GM23338 (cell line): ENCODE measurements around the gene UNC79. TPM values are rescaled to one million over a fixed set of nuclear protein-coding genes. Genes with fewer than 3 reads are reported as not detected.

Experiments used
- ATAC-seq: fragments of 200-7000 bp; cut with Tn5 transposase; 3 replicates; pipeline ENCODE4 v1.9.1; 2020
- DNase-seq: peaks from one replicate; pipeline ENCODE4 v3.0.0-alpha.2; 2015; ENCODE audit warnings: low spot score
- H2AFZ ChIP-seq: fragments of 200-600 bp; sonication (generic); 2 replicates; pipeline ENCODE4 v1.8.0; 2016; ENCODE audit warnings: antibody characterized with exemption, mild to moderate bottlenecking, moderate library complexity
- H3F3A ChIP-seq: fragments of 200-600 bp; sonication (generic); replicated peaks from 2 replicates; pipeline ENCODE4 v1.8.0; 2017; ENCODE audit warnings: antibody characterized with exemption, mixed run types, low read depth
- H3K27ac ChIP-seq: fragments of 200-600 bp; sonication (generic); 2 replicates; pipeline ENCODE4 v1.6.1; 2016; ENCODE audit warnings: low read depth
- H3K27me3 ChIP-seq: fragments of 200-600 bp; sonication (generic); 2 replicates; pipeline ENCODE4 v1.8.0; 2016; ENCODE audit warnings: mild to moderate bottlenecking, mixed run types, moderate library complexity; ENCODE audit not compliant: insufficient read depth
- H3K36me3 ChIP-seq: fragments of 200-600 bp; sonication (generic); 2 replicates; pipeline ENCODE4 v1.8.0; 2016; ENCODE audit warnings: mild to moderate bottlenecking; ENCODE audit not compliant: insufficient read depth
- H3K4me1 ChIP-seq: fragments of 200-600 bp; sonication (generic); 2 replicates; pipeline ENCODE4 v1.8.0; 2016; ENCODE audit warnings: mild to moderate bottlenecking, moderate library complexity; ENCODE audit not compliant: insufficient read depth
- H3K4me2 ChIP-seq: fragments of 200-600 bp; sonication (generic); 2 replicates; pipeline ENCODE4 v1.7.1; 2017; ENCODE audit warnings: mixed run types
- H3K4me3 ChIP-seq: fragments of 200-600 bp; sonication (generic); 2 replicates; pipeline ENCODE4 v1.6.1; 2016; ENCODE audit warnings: mixed run types
- H3K79me2 ChIP-seq: fragments of 200-600 bp; sonication (generic); replicated peaks from 2 replicates; pipeline ENCODE4 v1.8.0; 2017; ENCODE audit warnings: mild to moderate bottlenecking; ENCODE audit not compliant: insufficient read depth
- H3K9me2 ChIP-seq: fragments of 200-600 bp; sonication (generic); 2 replicates; pipeline ENCODE4 v1.8.0; 2017; ENCODE audit not compliant: insufficient read depth
- H4K20me1 ChIP-seq: fragments of 200-600 bp; sonication (generic); replicated peaks from 2 replicates; pipeline ENCODE4 v1.8.0; 2017; ENCODE audit warnings: mild to moderate bottlenecking; ENCODE audit not compliant: insufficient read depth
- H3K27ac Mint-ChIP-seq: 2 replicates; pipeline ENCODE4 v1.8.0; 2020; ENCODE audit warnings: inconsistent platforms, mild to moderate bottlenecking, moderate library complexity, mixed read lengths
- H3K27me3 Mint-ChIP-seq: 3 replicates; pipeline ENCODE4 v1.8.0; 2022; ENCODE audit warnings: low read depth, mild to moderate bottlenecking, moderate library complexity, mixed read lengths, inconsistent platforms; ENCODE audit not compliant: insufficient read depth, poor library complexity
- H3K36me3 Mint-ChIP-seq: 3 replicates; pipeline ENCODE4 v1.8.0; 2021; ENCODE audit warnings: low read depth, mild to moderate bottlenecking, inconsistent platforms, moderate library complexity, mixed read lengths
- H3K4me1 Mint-ChIP-seq: 3 replicates; pipeline ENCODE4 v1.8.0; 2020; ENCODE audit warnings: mild to moderate bottlenecking, inconsistent platforms, mixed read lengths
- H3K4me3 Mint-ChIP-seq: 3 replicates; pipeline ENCODE4 v1.8.0; 2021; ENCODE audit warnings: moderate library complexity, mild to moderate bottlenecking, inconsistent platforms, mixed read lengths
- H3K9me3 Mint-ChIP-seq: 3 replicates; pipeline ENCODE4 v1.8.0; 2020; ENCODE audit warnings: moderate library complexity, mild to moderate bottlenecking, inconsistent platforms, mixed read lengths
- CREB1 ChIP-seq: fragments of 250-450 bp; sonication (Bioruptor Pico); IDR thresholded peaks from 2 replicates; pipeline ENCODE4 v1.5.0; 2020; ENCODE audit warnings: low read depth, mild to moderate bottlenecking, moderate library complexity
- CTCF ChIP-seq, 2 experiments: fragments of 200-600 bp in 1 of 2; sonication (generic) in 1 of 2; conservative IDR thresholded peaks; 2 replicates each; pipeline versions ENCODE4 v1.5.1 to v1.6.1; 2016 to 2017; ENCODE audit warnings: antibody characterized with exemption in 2 of 2, low read depth in 2 of 2, mild to moderate bottlenecking in 2 of 2, moderate library complexity in 1 of 2
- ETS1 ChIP-seq: IDR thresholded peaks from 2 replicates; pipeline ENCODE4 v1.6.1; 2016; ENCODE audit warnings: antibody characterized with exemption
- EZH2 ChIP-seq: fragments of 200-600 bp; sonication (generic); IDR thresholded peaks from one replicate; pipeline ENCODE4 v1.8.0; 2017; ENCODE audit warnings: antibody characterized with exemption, mild to moderate bottlenecking, low read depth; ENCODE audit not compliant: unreplicated experiment
- EZH2phosphoT487 ChIP-seq: fragments of 200-600 bp; sonication (generic); IDR thresholded peaks from one replicate; pipeline ENCODE4 v1.8.1; 2018; ENCODE audit warnings: antibody characterized with exemption; ENCODE audit not compliant: unreplicated experiment
- JUNB ChIP-seq: IDR thresholded peaks from one replicate; pipeline ENCODE4 v1.6.1; 2016; ENCODE audit warnings: antibody characterized with exemption; ENCODE audit not compliant: unreplicated experiment
- NANOG ChIP-seq: IDR thresholded peaks from 2 replicates; pipeline ENCODE4 v1.6.1; 2016; ENCODE audit warnings: antibody characterized with exemption, borderline replicate concordance
- POLR2AphosphoS5 ChIP-seq: IDR thresholded peaks from 2 replicates; pipeline ENCODE4 v1.6.1; 2016; ENCODE audit warnings: antibody characterized with exemption, low read depth
- STAT1 ChIP-seq: IDR thresholded peaks from one replicate; pipeline ENCODE4 v1.6.1; 2016; ENCODE audit warnings: antibody characterized with exemption; ENCODE audit not compliant: unreplicated experiment
- ZNF114 ChIP-seq: fragments of 250-450 bp; sonication (Bioruptor Pico); IDR thresholded peaks from 2 replicates; pipeline ENCODE4 v1.5.0; 2020; ENCODE audit warnings: mild to moderate bottlenecking, moderate library complexity
- ZNF331 ChIP-seq: fragments of 250-450 bp; sonication (Bioruptor Pico); IDR thresholded peaks from 2 replicates; pipeline ENCODE4 v1.5.0; 2020; ENCODE audit warnings: low read depth, mild to moderate bottlenecking, moderate library complexity
- ZNF462 ChIP-seq: fragments of 250-450 bp; sonication (Bioruptor Pico); IDR thresholded peaks from 2 replicates; pipeline ENCODE4 v1.5.0; 2020; ENCODE audit warnings: mild to moderate bottlenecking, moderate library complexity
- polyA plus RNA-seq: library from polyadenylated mRNA; unstranded; fragments of >200 nt; fragmentation: Nextera tagmentation; extraction: Ambion mirVana; gene quantifications from 2 replicates; pipeline ENCODE4 v1.2.1, GENCODE V29; 2016
- total RNA-seq: library from RNA; depleted of rRNA; stranded (reverse); fragments of >200 nt; shearing (Covaris generic); gene quantifications from 2 replicates; pipeline ENCODE4 v1.2.3, GENCODE V29; 2014
- TF ChIP-seq, protein P1 (sequence below): IDR thresholded peaks from one replicate; pipeline ENCODE4 v1.6.1; 2018; ENCODE audit warnings: antibody characterized with exemption; ENCODE audit not compliant: unreplicated experiment

Gene UNC79
- total and polyA plus RNA-seq, 2 experiments from 2014 or later: 1.8 to 3.6 TPM

GRCh38 chr14:93396456-93396855, 34.3 kb upstream of the UNC79 start:
- ATAC-seq: no peak
- no peaks in the 10 kb centered on the region for H4K20me1 ChIP-seq

More at GRCh38 chr14:93396456-93396855, 34.3 kb upstream of the UNC79 start:
- Mint-ChIP-seq H3K27me3 (no peaks in the 10 kb centered on the region), H3K36me3 (peaks cover 6% of the 10 kb centered on the region; the same call in 1 of the 3 replicates), H3K4me3 (no peak overlapping the region), H3K4me1 (peaks cover 4% of the 10 kb centered on the region; the same call in 1 of the 3 replicates), H3K27ac (no peak overlapping the region), H3K9me3 (no peaks in the 10 kb centered on the region; the same call in 1 of the 3 replicates)
- Histone ChIP-seq H3K4me2 (no peak overlapping the region), H2AFZ (no peak overlapping the region), H3F3A (no peaks in the 10 kb centered on the region), H3K4me3 (no peak overlapping the region), H3K27ac (no peak overlapping the region), H3K27me3 (no peaks in the 10 kb centered on the region), H3K4me1 (no peaks in the 10 kb centered on the region), H3K79me2 (no peaks in the 10 kb centered on the region), H3K36me3 (no peaks in the 10 kb centered on the region), H3K9me2 (0 out of 2 replicates have a peak, but pooled peaks cover under 1% of the 10 kb centered on the region)
- DNase-seq: no peak
- TF ChIP-seq CREB1 (CRISPR knock-in tag) (no peak), CTCF (conservative IDR thresholded peaks at IDR 0.05; ENCODE audit: low read depth in 2 of 2) (no peak), JUNB (no peak), NANOG (no peak), ZNF114 (CRISPR knock-in tag) (no peak), POLR2AphosphoS5 (no peak), ZNF462 (CRISPR knock-in tag) (no peak), STAT1 (no peak), ZNF331 (no peak), EZH2 (no peak), ETS1 (no peak), EZH2phosphoT487 (no peak)
- TF ChIP-seq, protein P1, sequence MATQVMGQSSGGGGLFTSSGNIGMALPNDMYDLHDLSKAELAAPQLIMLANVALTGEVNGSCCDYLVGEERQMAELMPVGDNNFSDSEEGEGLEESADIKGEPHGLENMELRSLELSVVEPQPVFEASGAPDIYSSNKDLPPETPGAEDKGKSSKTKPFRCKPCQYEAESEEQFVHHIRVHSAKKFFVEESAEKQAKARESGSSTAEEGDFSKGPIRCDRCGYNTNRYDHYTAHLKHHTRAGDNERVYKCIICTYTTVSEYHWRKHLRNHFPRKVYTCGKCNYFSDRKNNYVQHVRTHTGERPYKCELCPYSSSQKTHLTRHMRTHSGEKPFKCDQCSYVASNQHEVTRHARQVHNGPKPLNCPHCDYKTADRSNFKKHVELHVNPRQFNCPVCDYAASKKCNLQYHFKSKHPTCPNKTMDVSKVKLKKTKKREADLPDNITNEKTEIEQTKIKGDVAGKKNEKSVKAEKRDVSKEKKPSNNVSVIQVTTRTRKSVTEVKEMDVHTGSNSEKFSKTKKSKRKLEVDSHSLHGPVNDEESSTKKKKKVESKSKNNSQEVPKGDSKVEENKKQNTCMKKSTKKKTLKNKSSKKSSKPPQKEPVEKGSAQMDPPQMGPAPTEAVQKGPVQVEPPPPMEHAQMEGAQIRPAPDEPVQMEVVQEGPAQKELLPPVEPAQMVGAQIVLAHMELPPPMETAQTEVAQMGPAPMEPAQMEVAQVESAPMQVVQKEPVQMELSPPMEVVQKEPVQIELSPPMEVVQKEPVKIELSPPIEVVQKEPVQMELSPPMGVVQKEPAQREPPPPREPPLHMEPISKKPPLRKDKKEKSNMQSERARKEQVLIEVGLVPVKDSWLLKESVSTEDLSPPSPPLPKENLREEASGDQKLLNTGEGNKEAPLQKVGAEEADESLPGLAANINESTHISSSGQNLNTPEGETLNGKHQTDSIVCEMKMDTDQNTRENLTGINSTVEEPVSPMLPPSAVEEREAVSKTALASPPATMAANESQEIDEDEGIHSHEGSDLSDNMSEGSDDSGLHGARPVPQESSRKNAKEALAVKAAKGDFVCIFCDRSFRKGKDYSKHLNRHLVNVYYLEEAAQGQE: no peak
